K562 (cell line): ENCODE data around the gene GALNT7. TPM values are rescaled to one million over a fixed set of nuclear protein-coding genes. Genes with fewer than 3 reads are reported as not detected.
A peak's percentile ranks its signal among the peaks of the same experiment; 100 is the strongest.

Source experiments
- DIDO1 ChIP-seq: fragments of 450-650 bp; IDR thresholded peaks from 2 replicates; pipeline ENCODE4 v1.6.1; 2016; ENCODE audit warnings: low read depth, missing biosample characterization, missing genetic modification characterization
- KLF1 ChIP-seq: fragments of 450-650 bp; IDR thresholded peaks from 2 replicates; pipeline ENCODE4 v1.6.1; 2016; ENCODE audit warnings: missing genetic modification characterization, missing compliant biosample characterization
- RB1 ChIP-seq: fragments of 450-650 bp; IDR thresholded peaks from 2 replicates; pipeline ENCODE4 v1.6.1; 2017; ENCODE audit warnings: low read depth, mild to moderate bottlenecking
- TAF7 ChIP-seq: fragments of 450-650 bp; IDR thresholded peaks from 2 replicates; pipeline ENCODE4 v1.6.1; 2016; ENCODE audit warnings: missing genetic modification characterization, missing compliant biosample characterization
- ZNF23 ChIP-seq: fragments of 250-450 bp; sonication (Bioruptor Pico); IDR thresholded peaks from 2 replicates; pipeline ENCODE4 v1.4.0; 2020; ENCODE audit warnings: mild to moderate bottlenecking
- polyA plus RNA-seq, 8 experiments: library from polyadenylated mRNA; depleted of rRNA in 4 of 8; stranded (reverse) in 5 of 8; unstranded in 3 of 8; fragments of >200 nt; fragmentation: Nextera tagmentation in 2 of 8; fragmentation: Illumina TruSeq in 1 of 8; extraction: Ambion mirVana in 2 of 8; extraction: Trizol in 1 of 8; gene quantifications; 2 replicates each; pipeline versions ENCODE4 v1.2.1 to v1.2.3, GENCODE V29; 2011 to 2014; ENCODE audit warnings: inconsistent platforms in 1 of 8, missing spikeins in 1 of 8
- total RNA-seq, 7 experiments: library from RNA; depleted of rRNA in 6 of 7; stranded (reverse); fragments of >200 nt in 6 of 7; fragmentation: Illumina TruSeq in 2 of 7; extraction: Trizol in 2 of 7; gene quantifications; 2 replicates each; pipeline versions ENCODE4 v1.2.1 to v1.2.3, GENCODE V29; 2011 to 2021; ENCODE audit warnings: low replicate concordance in 1 of 7
- TF ChIP-seq, protein P1 (sequence below): fragments of 450-650 bp; IDR thresholded peaks from 2 replicates; pipeline ENCODE4 v1.7.1; 2018; ENCODE audit warnings: mild to moderate bottlenecking, low read depth; ENCODE audit not compliant: partially characterized antibody
- TF ChIP-seq, protein P2 (sequence below): fragments of 250-450 bp; sonication (Bioruptor Pico); IDR thresholded peaks from 2 replicates; pipeline ENCODE4 v1.5.0; 2020; ENCODE audit warnings: mild to moderate bottlenecking, borderline replicate concordance
- TF ChIP-seq, protein P3 (sequence below), 2 experiments: IDR thresholded peaks; 2 replicates each; pipeline ENCODE4 v1.6.1; 2011; ENCODE audit warnings: borderline replicate concordance in 1 of 2, control low read depth in 1 of 2, low read depth in 1 of 2, low read length in 1 of 2, mild to moderate bottlenecking in 1 of 2, mixed read lengths in 1 of 2, moderate library complexity in 1 of 2; ENCODE audit not compliant: insufficient read depth in 1 of 2, insufficient read length in 1 of 2, poor library complexity in 1 of 2, severe bottlenecking in 1 of 2; ENCODE audit errors: extremely low read depth in 1 of 2
- TF ChIP-seq, protein P4 (sequence below): fragments of 250-450 bp; sonication (Bioruptor Pico); IDR thresholded peaks from 2 replicates; pipeline ENCODE4 v1.4.0; 2020

GALNT7 gene
- total and polyA plus RNA-seq, 9 of the 15 experiments (the other 6 are each of a cell fraction or from before 2014, with no cell fraction given) = 16.7 to 38.7 (median 31.1) TPM

DNA sequence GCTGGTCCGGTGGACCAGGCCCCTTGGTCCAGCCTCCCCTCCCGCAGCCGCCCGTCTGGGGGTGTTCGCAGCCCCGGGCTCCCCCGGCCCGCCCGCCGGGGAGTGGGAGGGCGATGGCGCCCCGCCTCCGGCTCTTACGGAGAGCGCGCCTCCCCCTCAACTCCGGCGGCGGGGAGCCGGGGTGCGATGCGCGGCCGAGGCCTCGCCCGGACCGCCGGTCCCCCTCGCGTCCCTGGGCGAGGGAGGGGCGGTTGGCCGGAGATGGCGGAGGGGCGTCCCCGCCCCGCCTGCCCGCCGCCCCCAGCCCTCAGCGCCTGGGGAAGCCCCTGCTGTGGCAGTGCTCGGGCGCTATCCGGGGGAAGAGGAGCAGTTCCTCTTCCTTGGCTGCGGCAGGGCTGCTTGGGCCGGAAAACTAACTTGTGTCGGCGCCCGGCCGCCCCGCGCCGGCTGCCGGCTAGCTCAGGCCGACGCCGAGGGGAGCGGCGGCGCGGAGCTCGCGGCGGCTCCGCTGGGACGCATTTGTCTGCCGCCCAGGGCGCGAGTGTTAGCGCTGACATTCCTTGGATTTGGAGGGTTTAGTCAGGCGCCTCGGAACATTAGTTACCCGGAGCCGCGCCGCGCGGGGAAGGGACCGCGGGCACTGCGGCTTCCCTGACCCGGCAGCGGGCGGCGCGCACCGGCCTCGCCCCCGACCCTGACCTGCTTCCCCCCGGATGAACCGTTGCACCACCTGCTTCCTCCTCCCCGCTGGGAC is 994 bp downstream of the GALNT7 start (continued):
- TF ChIP-seq, protein P1, sequence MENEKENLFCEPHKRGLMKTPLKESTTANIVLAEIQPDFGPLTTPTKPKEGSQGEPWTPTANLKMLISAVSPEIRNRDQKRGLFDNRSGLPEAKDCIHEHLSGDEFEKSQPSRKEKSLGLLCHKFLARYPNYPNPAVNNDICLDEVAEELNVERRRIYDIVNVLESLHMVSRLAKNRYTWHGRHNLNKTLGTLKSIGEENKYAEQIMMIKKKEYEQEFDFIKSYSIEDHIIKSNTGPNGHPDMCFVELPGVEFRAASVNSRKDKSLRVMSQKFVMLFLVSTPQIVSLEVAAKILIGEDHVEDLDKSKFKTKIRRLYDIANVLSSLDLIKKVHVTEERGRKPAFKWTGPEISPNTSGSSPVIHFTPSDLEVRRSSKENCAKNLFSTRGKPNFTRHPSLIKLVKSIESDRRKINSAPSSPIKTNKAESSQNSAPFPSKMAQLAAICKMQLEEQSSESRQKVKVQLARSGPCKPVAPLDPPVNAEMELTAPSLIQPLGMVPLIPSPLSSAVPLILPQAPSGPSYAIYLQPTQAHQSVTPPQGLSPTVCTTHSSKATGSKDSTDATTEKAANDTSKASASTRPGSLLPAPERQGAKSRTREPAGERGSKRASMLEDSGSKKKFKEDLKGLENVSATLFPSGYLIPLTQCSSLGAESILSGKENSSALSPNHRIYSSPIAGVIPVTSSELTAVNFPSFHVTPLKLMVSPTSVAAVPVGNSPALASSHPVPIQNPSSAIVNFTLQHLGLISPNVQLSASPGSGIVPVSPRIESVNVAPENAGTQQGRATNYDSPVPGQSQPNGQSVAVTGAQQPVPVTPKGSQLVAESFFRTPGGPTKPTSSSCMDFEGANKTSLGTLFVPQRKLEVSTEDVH = no peak
- TF ChIP-seq, protein P2, sequence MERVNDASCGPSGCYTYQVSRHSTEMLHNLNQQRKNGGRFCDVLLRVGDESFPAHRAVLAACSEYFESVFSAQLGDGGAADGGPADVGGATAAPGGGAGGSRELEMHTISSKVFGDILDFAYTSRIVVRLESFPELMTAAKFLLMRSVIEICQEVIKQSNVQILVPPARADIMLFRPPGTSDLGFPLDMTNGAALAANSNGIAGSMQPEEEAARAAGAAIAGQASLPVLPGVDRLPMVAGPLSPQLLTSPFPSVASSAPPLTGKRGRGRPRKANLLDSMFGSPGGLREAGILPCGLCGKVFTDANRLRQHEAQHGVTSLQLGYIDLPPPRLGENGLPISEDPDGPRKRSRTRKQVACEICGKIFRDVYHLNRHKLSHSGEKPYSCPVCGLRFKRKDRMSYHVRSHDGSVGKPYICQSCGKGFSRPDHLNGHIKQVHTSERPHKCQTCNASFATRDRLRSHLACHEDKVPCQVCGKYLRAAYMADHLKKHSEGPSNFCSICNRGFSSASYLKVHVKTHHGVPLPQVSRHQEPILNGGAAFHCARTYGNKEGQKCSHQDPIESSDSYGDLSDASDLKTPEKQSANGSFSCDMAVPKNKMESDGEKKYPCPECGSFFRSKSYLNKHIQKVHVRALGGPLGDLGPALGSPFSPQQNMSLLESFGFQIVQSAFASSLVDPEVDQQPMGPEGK = no peak
- TF ChIP-seq RB1 (peak; percentile 48), DIDO1 (tag) (no peak), KLF1 (tag) (no peak), TAF7 (no peak), ZNF23 (CRISPR knock-in tag) (no peak)
- TF ChIP-seq, protein P3, sequence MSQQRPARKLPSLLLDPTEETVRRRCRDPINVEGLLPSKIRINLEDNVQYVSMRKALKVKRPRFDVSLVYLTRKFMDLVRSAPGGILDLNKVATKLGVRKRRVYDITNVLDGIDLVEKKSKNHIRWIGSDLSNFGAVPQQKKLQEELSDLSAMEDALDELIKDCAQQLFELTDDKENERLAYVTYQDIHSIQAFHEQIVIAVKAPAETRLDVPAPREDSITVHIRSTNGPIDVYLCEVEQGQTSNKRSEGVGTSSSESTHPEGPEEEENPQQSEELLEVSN (IDR thresholded peaks at IDR 0.05; ENCODE audit: borderline replicate concordance in 1 of 2, extremely low read depth in 1 of 2, insufficient read depth in 1 of 2, insufficient read length in 1 of 2, low read depth in 1 of 2, low read length in 1 of 2, poor library complexity in 1 of 2, severe bottlenecking in 1 of 2) = peak in 1 of 2 experiments; percentile 62
- TF ChIP-seq, protein P4, sequence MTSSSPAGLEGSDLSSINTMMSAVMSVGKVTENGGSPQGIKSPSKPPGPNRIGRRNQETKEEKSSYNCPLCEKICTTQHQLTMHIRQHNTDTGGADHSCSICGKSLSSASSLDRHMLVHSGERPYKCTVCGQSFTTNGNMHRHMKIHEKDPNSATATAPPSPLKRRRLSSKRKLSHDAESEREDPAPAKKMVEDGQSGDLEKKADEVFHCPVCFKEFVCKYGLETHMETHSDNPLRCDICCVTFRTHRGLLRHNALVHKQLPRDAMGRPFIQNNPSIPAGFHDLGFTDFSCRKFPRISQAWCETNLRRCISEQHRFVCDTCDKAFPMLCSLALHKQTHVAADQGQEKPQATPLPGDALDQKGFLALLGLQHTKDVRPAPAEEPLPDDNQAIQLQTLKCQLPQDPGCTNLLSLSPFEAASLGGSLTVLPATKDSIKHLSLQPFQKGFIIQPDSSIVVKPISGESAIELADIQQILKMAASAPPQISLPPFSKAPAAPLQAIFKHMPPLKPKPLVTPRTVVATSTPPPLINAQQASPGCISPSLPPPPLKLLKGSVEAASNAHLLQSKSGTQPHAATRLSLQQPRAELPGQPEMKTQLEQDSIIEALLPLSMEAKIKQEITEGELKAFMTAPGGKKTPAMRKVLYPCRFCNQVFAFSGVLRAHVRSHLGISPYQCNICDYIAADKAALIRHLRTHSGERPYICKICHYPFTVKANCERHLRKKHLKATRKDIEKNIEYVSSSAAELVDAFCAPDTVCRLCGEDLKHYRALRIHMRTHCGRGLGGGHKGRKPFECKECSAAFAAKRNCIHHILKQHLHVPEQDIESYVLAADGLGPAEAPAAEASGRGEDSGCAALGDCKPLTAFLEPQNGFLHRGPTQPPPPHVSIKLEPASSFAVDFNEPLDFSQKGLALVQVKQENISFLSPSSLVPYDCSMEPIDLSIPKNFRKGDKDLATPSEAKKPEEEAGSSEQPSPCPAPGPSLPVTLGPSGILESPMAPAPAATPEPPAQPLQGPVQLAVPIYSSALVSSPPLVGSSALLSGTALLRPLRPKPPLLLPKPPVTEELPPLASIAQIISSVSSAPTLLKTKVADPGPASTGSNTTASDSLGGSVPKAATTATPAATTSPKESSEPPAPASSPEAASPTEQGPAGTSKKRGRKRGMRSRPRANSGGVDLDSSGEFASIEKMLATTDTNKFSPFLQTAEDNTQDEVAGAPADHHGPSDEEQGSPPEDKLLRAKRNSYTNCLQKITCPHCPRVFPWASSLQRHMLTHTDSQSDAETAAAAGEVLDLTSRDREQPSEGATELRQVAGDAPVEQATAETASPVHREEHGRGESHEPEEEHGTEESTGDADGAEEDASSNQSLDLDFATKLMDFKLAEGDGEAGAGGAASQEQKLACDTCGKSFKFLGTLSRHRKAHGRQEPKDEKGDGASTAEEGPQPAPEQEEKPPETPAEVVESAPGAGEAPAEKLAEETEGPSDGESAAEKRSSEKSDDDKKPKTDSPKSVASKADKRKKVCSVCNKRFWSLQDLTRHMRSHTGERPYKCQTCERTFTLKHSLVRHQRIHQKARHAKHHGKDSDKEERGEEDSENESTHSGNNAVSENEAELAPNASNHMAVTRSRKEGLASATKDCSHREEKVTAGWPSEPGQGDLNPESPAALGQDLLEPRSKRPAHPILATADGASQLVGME (CRISPR knock-in tag) = peak; percentile 54
